GF-D8 (cell line): ENCODE data around the gene BACE2.
"Not testable (repeated sequence)": the region's sequence is repeated elsewhere in the genome, so short reads cannot be mapped to it uniquely, and the experiment has no call there.

ENCODE experiments used
- DNase-seq: peaks from one replicate; lab custom pipeline; 2025; lab: John Stamatoyannopoulos, UW

Gene BACE2

GRCh38 chr21:41185802-41186201, 17.8 kb downstream of the BACE2 start:
- DNase-seq, result no peak

- no peak for DNase-seq
Observed at GRCh38 chr21:41186755-41187536, 19.0 kb downstream of the BACE2 start.

DNA sequence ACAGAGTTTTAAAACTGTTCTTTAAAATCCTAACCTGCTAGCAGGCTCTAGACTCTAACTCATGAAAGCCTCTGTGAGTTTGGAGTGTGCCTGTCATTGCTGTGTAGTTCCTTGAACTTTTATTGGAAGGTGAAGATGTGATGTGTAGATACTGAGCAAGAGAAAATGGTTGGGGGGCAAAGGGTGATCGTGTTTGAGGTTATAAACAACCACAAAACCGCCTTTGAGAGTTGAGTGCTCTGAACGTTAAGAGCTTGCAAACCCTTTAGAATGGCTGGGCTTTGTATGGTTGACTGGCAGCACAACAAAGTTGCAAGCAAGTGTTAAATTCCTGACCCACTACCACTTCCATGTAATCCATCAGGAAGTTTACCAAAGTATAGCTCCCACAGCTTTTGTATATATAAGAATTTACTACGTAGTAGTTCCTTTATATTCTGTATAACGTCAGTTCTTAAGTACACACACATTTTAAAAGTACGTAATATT, 19.6 kb downstream of the BACE2 start:
- no peak for DNase-seq

DNA sequence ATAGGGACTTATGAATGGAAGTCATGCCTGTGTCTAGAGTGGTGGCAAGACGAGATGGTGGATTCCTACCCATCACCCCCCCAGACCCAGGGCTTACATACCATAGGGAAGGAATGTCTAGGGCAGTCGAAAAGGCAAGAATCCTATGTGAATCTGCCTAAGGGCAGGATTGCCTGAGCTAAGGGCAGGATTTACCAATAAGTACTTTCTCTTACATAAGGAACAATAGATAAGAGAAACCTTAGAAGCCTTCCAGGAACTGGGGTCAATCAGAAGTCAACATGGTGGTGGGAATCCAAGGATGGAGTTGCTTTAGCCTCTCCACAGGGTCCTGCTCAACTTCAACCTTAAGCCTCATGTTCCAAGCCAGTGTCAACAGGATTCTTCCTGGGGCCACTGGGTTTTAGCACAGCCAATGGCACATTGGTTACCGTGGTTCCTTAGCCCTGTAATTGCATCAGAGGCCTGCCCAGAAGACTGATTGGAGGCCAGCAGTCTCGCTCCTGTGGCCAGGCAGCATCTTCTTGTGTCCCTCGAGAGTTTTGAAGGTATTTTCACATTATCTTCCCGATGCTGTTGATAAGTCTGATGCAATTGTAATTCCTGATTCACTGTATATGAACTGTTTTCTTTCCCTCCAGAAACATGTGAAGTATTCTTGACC, 20.7 kb downstream of the BACE2 start:
- DNase-seq, result no peak

GRCh38 chr21:41189150-41189745, 21.3 kb downstream of the BACE2 start:
- no peak for DNase-seq

- not testable (repeated sequence) for DNase-seq
Observed at GRCh38 chr21:41192552-41192951, 24.6 kb downstream of the BACE2 start.

DNA sequence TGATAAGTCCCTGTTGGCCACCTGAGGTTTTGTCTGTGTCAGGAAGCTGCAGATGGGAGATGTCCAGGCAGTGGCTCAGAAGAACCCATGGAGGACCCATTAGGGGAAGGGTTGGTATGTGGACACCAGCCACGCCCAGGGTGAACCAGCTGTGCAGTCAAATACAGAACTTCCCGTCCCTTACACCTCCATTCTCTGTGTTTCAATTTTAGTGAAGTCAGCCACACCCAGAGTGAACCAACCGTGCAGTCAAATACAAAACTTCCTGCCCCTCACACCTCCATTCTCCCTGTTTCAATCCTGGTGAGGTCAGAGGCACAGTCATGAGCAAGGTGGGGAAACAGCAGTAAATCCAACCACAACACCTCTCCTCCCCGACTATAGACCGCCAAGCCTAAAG, 27.4 kb downstream of the BACE2 start:
- no peak for DNase-seq

DNA sequence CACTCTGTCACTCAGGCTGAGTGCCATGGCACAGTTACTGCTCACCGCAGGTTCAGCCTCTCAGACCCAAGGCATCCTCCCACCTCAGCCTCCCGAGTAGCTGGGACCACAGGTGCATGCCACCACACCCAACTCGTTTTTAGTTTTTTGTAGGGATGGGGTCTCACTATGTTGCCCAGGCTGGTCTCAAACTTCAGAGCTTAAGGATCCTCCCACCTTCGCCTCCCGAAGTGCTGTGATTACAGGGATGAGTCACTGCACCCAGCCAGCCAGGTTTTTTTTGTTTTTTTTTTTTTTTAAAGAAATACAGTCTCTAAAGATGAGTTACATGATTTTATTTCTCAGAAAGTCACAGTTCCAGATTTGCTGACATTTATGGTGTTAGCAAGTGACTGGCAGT, 29.0 kb downstream of the BACE2 start:
- DNase-seq, result no peak

DNA sequence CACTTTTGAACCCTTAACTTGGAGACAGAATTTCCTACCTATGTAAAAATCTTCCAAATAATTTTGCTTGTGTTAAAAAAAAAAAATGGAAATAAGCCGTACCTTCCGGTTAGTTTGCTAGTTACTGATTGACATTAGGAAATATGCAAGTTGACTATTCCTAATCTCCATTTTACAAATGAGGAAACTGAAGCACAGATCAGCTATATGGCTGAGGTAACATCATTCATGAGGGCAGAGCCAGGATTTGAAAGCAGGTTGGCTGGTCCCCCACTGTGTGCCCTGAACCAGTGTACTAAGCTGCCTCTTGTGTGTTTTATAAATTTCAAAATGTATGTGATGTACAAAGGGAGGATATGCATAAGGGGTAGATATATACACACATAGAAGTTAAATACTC, 29.6 kb downstream of the BACE2 start:
- DNase-seq, result no peak

GRCh38 chr21:41198647-41199046, 30.7 kb downstream of the BACE2 start:
- DNase-seq, result not testable (repeated sequence)

DNA sequence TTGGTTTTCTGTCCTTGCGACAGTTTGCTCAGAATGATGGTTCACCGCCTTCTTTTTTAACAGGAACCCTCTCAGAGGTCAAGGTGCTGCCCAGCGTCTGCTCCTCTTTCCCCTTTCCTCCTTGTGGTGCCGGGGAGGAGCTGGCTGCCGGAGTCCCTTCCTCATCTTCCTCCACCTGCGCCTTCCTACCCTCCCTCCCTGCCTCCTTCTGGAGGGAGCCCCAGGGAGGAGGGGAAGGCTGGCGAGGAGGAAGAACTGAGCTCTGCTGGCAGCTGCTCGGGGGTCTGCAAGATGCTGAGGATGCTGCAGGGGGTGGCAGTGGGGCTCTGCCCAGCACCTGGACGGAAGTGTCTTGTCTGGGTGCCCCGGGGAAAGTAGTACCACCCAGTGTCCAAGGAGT, 31.2 kb downstream of the BACE2 start:
- no peak for DNase-seq

- DNase-seq, result no peak
Observed at GRCh38 chr21:41199588-41199987, 31.6 kb downstream of the BACE2 start.

DNA sequence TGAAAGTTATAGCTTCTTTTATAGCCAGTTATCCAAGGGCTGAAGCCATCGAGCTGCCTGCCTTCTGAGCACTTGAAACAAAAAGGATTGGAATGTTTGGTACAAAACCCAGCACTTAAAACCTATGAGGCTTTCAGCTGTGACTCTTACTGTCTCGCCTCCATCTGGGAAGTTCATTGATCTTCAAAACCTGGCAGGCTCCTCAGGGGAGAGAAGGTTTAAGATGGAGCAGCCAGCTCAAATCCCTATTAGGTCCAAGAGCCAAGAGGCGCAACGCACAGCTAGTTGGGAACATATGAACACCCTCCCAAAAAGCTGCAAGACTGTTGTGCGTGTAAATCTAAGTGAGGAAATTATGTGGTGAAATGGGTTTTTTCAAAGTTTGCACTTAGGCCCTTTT, 33.4 kb downstream of the BACE2 start:
- no peak for DNase-seq

DNA sequence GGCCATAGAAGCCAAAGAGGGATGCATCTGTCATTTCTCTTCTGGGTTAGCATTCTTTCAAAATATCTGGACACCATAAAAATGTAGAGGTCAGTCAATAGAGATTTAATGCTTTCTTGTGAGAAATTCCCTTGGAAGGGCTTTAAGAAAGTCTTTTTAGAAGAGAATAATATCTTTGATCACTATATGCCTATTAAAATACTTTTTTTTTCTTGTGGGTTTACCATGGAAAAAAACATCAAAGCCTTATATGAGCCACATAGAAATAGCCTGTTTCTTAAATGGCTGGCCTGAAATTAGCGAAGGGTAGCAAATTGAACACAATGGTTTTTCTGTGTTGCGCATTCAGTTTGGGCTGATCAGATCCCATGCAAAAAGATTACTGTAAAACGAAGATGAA, 36.8 kb downstream of the BACE2 start:
- DNase-seq, result no peak

DNA sequence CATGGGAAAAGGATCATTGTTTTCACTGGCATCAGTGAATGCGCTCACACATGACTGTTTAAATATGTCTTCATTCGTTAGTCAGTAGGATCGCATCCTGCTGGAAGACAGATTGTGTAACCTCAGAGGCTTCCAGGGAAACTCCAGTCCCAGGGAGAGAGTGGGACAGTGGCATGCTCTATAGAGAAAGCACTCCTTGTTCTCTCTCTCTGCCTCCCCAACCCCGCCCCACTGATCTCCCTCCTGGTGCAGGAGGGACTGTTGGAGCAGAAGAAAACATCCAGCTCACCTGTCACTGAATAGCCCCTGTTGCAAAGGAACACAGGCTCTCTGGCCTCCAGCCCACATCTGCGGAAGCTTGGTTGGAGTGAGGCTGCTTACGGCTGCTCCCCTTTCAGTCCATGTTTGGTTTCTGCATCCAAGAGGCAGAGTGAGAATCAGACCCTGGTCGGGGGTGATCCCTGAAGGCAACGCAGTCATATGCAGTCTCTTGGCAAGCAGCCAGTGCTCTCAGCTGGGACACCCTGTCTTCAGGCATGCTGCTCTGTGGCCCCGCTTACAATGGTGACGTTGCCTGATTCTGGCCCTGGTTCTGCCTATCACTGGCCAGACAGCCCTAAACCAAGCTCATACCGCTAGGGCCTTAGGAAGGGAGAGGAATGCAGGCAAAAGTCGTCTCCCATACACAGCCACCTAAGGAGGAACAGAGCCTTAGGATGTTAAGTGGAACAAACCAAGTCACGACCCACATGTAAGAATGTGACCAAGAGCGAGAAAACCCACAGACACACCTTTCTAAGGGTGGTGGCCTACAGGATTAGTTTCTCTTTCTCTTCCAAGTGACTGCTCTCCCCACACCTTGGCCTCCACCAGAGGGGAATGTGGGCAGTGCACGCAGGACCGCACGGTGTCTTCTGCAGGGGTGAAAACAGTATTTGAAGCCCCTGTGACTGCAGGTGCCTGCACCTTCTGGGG, 39.7 kb downstream of the BACE2 start:
- DNase-seq, result no peak

DNA sequence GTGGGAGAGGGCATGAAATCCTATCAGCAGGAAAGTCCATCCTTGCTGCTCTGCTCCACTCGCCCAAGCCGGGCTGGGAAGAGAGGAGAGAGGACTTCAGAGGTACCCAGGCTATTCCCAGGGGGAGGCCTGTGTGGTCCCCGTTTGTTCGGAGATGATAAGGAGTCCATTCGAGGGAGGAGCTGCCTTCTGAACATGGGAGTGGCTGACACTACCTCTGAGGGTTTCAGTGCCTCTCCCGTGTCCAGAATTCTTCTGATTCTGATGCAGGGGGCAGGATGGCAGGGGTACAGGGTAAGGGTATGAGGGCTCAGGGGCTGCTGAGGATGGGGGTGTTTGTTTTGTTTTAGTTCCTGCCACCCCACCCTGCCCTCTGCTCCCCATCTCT, 40.4 kb downstream of the BACE2 start:
- DNase-seq, result no peak

GRCh38 chr21:41209016-41209619, 41.2 kb downstream of the BACE2 start:
- DNase-seq, result no peak

GRCh38 chr21:41210426-41211059, 42.6 kb downstream of the BACE2 start:
- DNase-seq, result no peak

DNA sequence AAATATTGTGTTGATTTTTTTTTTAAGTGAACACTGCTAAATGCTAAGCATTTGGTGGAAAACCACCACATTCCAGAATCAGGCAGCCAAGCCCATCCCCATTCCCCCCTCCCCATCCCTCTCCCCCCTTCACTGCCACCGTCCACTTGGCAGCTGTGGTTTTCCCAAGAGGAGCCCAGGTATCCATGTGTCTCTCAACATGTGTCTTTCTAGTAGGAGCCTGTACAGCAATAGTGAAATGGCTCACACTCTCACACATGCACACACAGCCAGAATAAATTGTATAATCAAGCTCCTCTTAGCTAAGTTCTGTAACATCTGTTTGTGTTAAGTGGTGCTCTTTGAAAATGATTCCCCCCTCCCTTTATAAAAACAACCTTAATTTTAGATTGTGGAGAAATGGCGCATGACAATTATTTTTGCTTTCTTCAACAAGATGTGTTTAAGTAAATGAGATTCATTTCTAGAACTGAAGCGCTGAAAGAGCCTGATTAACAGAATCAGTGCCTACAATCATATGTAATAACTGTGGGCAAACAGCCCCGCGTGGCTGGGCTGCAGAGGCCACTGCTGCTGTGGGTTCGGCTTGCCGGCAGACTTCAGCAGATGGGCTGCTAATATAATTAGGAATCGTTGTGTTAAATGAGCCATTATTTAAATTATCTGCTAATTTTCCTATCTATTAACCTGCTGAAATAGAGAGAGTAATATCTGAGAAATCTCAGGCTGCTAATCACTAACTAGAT, 43.3 kb downstream of the BACE2 start:
- DNase-seq, result no peak

- DNase-seq, result no peak
Observed at GRCh38 chr21:41213021-41213420, 45.1 kb downstream of the BACE2 start.
